ENCODE results near the gene FBN3.

Gene FBN3

DNA sequence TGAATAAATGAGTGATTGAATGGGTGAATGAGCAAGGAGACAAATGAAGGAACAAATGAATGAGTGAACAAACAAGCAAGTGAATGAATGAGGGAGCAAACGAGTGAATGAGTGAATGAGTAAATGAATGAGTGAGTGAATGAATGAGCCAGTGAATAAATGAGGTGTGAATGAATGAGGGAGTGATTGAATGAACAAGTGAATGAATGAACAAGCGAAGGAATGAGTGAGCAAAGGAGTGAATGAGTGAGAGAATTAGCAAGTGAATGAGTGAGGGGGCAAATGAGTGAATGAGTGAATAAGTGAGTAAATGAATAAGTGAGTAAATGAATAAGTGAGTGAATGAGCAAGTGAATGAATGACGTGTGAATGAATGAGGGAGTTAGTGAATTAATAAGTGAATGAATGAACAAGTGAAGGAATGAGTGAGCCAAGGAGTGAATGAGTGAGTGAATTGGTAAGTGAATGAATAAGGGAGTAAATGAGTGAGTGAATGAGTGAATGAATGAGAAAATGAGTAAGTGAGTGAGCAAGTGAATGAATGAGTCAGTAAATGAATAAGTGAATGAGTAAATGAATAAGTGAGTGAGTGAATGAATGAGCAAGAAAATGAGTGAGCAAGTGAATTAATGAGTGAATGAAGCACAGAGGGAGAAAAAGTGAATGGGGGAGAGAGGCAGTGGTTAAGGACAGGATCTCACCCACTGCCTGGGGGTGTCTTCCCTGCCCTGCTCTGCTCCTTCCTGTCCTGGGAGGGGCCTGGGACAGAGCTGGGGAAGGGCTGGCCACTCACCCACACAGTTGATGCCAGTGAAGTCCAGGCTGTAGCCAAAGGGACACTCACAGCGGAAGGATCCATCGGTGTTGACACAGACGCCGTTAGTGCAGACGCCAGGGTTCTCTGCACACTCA lies 60.4 kb downstream of the FBN3 start:
- H3K27me3 ChIP-seq (ENCODE audit: insufficient read depth, insufficient read length) = no peaks in the 10 kb centered on the region
- H3K9me3 ChIP-seq (ENCODE audit: insufficient read depth, low read length) = no peaks in the 10 kb centered on the region
- peaks cover 49% of the 10 kb centered on the region for H3K36me3 ChIP-seq (ENCODE audit: insufficient read depth, insufficient read length, low read length)
- H3K4me3 ChIP-seq (ENCODE audit: insufficient read length, low read depth) = no peak overlapping the region
- TF ChIP-seq YY1 (IDR thresholded peaks at IDR 0.05; ENCODE audit: insufficient read depth, insufficient read length) (no peak), ZNF274 (IDR thresholded peaks at IDR 0.05; ENCODE audit: low read depth, low read length) (no peak), SUZ12 (IDR thresholded peaks at IDR 0.05; ENCODE audit: extremely low read depth, insufficient read depth, insufficient read length) (no peak)
- H3K4me1 ChIP-seq (ENCODE audit: insufficient read depth, insufficient read length) = peaks cover 14% of the 10 kb centered on the region
- no peak for DNase-seq (ENCODE audit: low read depth, low spot score)
- no peak overlapping the region for H3K9ac ChIP-seq (ENCODE audit: insufficient read length, low read depth)

DNA sequence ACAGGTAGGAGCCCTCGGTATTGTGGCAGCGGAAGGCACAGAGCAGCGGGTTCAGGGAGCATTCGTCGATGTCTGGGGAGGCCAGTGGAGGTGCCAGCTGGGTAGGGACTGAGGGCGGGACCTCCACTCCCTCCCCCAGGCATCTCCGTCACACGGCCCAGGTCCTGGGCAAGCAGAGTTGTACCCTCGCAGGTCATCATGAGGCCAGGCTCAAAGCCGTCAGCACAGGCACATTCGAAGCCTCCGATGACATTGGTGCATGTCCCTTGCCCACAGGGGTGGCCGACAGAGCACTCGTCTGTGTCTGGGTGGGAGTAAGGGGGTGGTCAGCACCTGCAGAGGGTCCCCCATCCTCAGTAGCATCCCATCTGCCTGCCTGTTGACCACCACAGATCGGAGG lies 61.5 kb downstream of the FBN3 start:
- TF ChIP-seq ZNF274 (IDR thresholded peaks at IDR 0.05; ENCODE audit: low read depth, low read length) = no peak
- TF ChIP-seq YY1 (IDR thresholded peaks at IDR 0.05; ENCODE audit: insufficient read depth, insufficient read length) = no peak
- TF ChIP-seq SUZ12 (IDR thresholded peaks at IDR 0.05; ENCODE audit: extremely low read depth, insufficient read depth, insufficient read length) = no peak
- H3K9ac ChIP-seq (ENCODE audit: insufficient read length, low read depth) = no peak overlapping the region

DNA sequence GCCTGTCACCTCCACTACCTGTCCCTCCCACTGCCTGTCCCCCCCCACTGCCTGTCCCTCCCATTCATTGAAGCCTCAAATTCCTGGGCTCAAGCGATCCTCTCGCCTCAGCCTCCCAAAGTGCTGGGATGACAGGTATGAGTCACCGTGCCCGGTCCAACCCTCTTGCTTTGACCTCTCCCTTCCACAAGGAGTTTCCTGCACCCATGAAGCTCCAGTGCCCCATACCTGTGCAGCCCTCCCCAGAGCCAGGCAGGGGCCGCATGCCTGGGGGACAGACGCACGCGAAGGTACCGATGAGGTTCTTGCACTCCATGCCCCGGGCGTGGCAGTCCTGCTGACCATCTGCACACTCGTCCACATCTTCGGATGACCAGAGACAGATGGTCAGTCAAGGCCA lies 62.5 kb downstream of the FBN3 start:
- Histone ChIP-seq H3K4me3 (ENCODE audit: insufficient read length, low read depth) (no peak overlapping the region), H3K9ac (ENCODE audit: insufficient read length, low read depth) (no peak overlapping the region), H3K9me3 (ENCODE audit: insufficient read depth, low read length) (no peaks in the 10 kb centered on the region), H3K4me1 (ENCODE audit: insufficient read depth, insufficient read length) (peaks cover 22% of the 10 kb centered on the region), H3K36me3 (ENCODE audit: insufficient read depth, insufficient read length, low read length) (peaks cover 48% of the 10 kb centered on the region), H3K27me3 (ENCODE audit: insufficient read depth, insufficient read length) (no peaks in the 10 kb centered on the region)
- no peak for DNase-seq (ENCODE audit: low read depth, low spot score)
- TF ChIP-seq YY1 (IDR thresholded peaks at IDR 0.05; ENCODE audit: insufficient read depth, insufficient read length) (no peak), SUZ12 (IDR thresholded peaks at IDR 0.05; ENCODE audit: extremely low read depth, insufficient read depth, insufficient read length) (no peak), ZNF274 (IDR thresholded peaks at IDR 0.05; ENCODE audit: low read depth, low read length) (no peak)

More for the DNA sequence above, 61.5 kb downstream of the FBN3 start:
- no peak overlapping the region for H3K4me3 ChIP-seq (ENCODE audit: insufficient read length, low read depth)
- H3K4me1 ChIP-seq (ENCODE audit: insufficient read depth, insufficient read length) = peaks cover 20% of the 10 kb centered on the region
- no peaks in the 10 kb centered on the region for H3K27me3 ChIP-seq (ENCODE audit: insufficient read depth, insufficient read length)
- H3K36me3 ChIP-seq (ENCODE audit: insufficient read depth, insufficient read length, low read length) = peaks cover 48% of the 10 kb centered on the region
- no peak for DNase-seq (ENCODE audit: low read depth, low spot score)
- H3K9me3 ChIP-seq (ENCODE audit: insufficient read depth, low read length) = no peaks in the 10 kb centered on the region

DNA sequence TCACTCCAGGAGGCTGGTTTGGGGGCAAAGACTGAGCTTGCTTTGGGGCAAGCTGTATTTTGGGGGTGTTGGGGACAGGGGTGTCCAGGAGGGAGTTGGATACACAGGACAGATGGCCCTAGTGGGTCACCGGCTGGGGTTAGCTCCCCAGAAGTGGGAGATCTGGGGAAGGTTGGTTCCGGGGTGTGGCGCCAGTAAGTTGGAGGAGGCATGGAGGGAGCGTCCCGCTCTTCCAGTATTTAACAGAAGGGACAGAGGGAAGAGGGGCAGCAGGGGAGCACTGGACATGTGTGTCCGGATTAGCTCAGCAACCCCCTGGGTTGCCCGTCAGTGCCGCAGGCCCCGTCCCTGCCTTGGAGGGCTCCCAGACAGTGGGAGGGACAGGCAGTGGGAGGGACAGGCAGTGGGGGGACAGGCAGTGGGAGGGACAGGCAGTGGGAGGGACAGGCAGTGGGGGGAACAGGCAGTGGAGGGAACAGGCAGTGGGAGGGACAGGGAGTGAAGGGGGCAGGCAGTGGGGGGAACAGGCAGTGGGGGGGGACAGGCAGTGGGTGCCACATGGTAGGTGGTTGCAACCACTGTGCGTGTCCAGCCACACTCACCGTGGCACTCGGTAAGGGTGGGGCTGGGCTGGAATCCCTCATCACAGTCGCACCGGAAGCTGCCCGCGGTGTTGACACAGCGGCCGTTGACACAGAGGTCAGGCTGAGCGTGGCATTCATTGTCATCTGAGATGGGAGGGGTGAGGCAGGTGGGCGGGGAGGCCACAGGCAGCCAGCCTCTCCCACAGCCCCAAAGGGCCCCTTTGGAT lies 63.6 kb downstream of the FBN3 start:
- no peak for TF ChIP-seq YY1 (IDR thresholded peaks at IDR 0.05; ENCODE audit: insufficient read depth, insufficient read length)
- TF ChIP-seq ZNF274 (IDR thresholded peaks at IDR 0.05; ENCODE audit: low read depth, low read length) = no peak
- no peak for TF ChIP-seq SUZ12 (IDR thresholded peaks at IDR 0.05; ENCODE audit: extremely low read depth, insufficient read depth, insufficient read length)
- DNase-seq (ENCODE audit: low read depth, low spot score) = no peak
- Histone ChIP-seq H3K27me3 (ENCODE audit: insufficient read depth, insufficient read length) (no peaks in the 10 kb centered on the region), H3K9me3 (ENCODE audit: insufficient read depth, low read length) (no peaks in the 10 kb centered on the region), H3K4me3 (ENCODE audit: insufficient read length, low read depth) (no peak overlapping the region), H3K36me3 (ENCODE audit: insufficient read depth, insufficient read length, low read length) (peaks cover 43% of the 10 kb centered on the region), H3K4me1 (ENCODE audit: insufficient read depth, insufficient read length) (peaks cover 28% of the 10 kb centered on the region), H3K9ac (ENCODE audit: insufficient read length, low read depth) (no peak overlapping the region)

DNA sequence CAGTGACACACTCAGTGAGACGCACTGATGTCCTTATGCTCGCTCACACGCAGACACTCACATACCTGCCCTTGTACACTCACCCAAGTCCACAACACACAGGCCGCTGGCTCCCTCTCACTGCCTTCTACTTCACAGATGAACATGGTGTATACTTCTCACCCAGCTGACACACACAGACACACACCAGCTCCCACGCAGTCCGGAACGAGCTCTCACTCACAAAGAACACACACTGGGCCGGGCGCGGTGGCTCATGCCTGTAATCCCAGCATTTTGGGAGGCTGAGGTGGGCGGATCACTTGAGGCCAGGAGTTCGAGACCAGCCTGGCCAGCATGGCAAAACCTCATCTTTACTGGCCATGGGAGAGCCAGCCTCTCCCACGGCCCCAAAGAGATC lies 65.2 kb downstream of the FBN3 start:
- TF ChIP-seq ZNF274 (IDR thresholded peaks at IDR 0.05; ENCODE audit: low read depth, low read length) = no peak
- TF ChIP-seq YY1 (IDR thresholded peaks at IDR 0.05; ENCODE audit: insufficient read depth, insufficient read length) = no peak
- TF ChIP-seq SUZ12 (IDR thresholded peaks at IDR 0.05; ENCODE audit: extremely low read depth, insufficient read depth, insufficient read length) = no peak
- H3K9ac ChIP-seq (ENCODE audit: insufficient read length, low read depth) = no peak overlapping the region
- no peak overlapping the region for H3K4me3 ChIP-seq (ENCODE audit: insufficient read length, low read depth)
- H3K4me1 ChIP-seq (ENCODE audit: insufficient read depth, insufficient read length) = peaks cover 28% of the 10 kb centered on the region
- H3K27me3 ChIP-seq (ENCODE audit: insufficient read depth, insufficient read length) = no peaks in the 10 kb centered on the region
- no peak for DNase-seq (ENCODE audit: low read depth, low spot score)
- peaks cover 36% of the 10 kb centered on the region for H3K36me3 ChIP-seq (ENCODE audit: insufficient read depth, insufficient read length, low read length)
- no peaks in the 10 kb centered on the region for H3K9me3 ChIP-seq (ENCODE audit: insufficient read depth, low read length)

DNA sequence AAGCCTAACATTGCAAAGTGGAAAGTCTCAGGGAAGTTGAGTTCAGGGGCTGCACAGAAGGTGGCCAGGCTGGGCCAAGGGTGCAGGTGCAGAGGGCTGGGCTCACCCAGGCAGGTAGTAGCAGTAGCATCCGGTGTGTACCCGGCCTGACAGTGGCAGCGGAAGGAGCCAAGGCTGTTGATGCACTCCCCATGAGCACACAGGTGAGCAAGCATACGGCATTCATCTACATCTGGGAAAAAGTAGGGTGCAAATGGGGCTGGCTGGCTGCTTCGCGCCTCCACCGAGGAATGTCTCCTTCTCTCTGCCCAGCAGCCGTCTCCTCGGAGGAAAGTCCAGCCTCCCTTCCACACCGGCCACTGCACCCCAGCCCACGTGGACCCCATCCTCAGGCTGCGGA lies 66.3 kb downstream of the FBN3 start:
- no peaks in the 10 kb centered on the region for H3K27me3 ChIP-seq (ENCODE audit: insufficient read depth, insufficient read length)
- H3K9me3 ChIP-seq (ENCODE audit: insufficient read depth, low read length) = no peaks in the 10 kb centered on the region
- TF ChIP-seq SUZ12 (IDR thresholded peaks at IDR 0.05; ENCODE audit: extremely low read depth, insufficient read depth, insufficient read length) = no peak
- H3K9ac ChIP-seq (ENCODE audit: insufficient read length, low read depth) = no peak overlapping the region
- no peak overlapping the region for H3K4me3 ChIP-seq (ENCODE audit: insufficient read length, low read depth)
- no peak for DNase-seq (ENCODE audit: low read depth, low spot score)
- peaks cover 28% of the 10 kb centered on the region for H3K4me1 ChIP-seq (ENCODE audit: insufficient read depth, insufficient read length)
- H3K36me3 ChIP-seq (ENCODE audit: insufficient read depth, insufficient read length, low read length) = peaks cover 33% of the 10 kb centered on the region

All from NT2/D1 (cell line).